HUES48 (cell line): Measurements from ENCODE around the gene PDCD6IP.
"Not testable (repeated sequence)": the region's sequence is repeated elsewhere in the genome, so short reads cannot be mapped to it uniquely, and the experiment has no call there.

Experiments
- H3K27ac ChIP-seq: one replicate; pipeline ENCODE4 v1.7.0; 2013; ENCODE audit warnings: low read depth, low read length, inconsistent platforms
- H3K27me3 ChIP-seq: 2 replicates; pipeline ENCODE4 v1.6.1; 2013; ENCODE audit warnings: mild to moderate bottlenecking, low read length; ENCODE audit not compliant: control insufficient read depth, insufficient read depth
- H3K36me3 ChIP-seq: 2 replicates; pipeline ENCODE4 v1.6.1; 2013; ENCODE audit warnings: low read length; ENCODE audit not compliant: control insufficient read depth, insufficient read depth
- H3K4me1 ChIP-seq: 2 replicates; pipeline ENCODE4 v1.6.1; 2013; ENCODE audit warnings: mild to moderate bottlenecking, low read length; ENCODE audit not compliant: control insufficient read depth, insufficient read depth
- H3K4me3 ChIP-seq: 2 replicates; pipeline ENCODE4 v1.5.1; 2013; ENCODE audit warnings: mild to moderate bottlenecking, low read depth, low read length
- H3K9ac ChIP-seq: 2 replicates; pipeline ENCODE4 v1.6.1; 2013; ENCODE audit warnings: mild to moderate bottlenecking, low read depth, low read length, moderate library complexity
- H3K9me3 ChIP-seq: 2 replicates; pipeline ENCODE4 v1.6.1; 2013; ENCODE audit warnings: low read length; ENCODE audit not compliant: control insufficient read depth, insufficient read depth

PDCD6IP gene

GRCh38 chr3:33798418-33799201, at the start of gene PDCD6IP:
PDCD6IP (plus strand) TSS chr3:33798630; CDS start chr3:33798729, 99 bp downstream.
- Histone ChIP-seq H3K36me3 (peaks cover 9% of the 10 kb centered on the region; the same call in 1 of the 2 replicates), H3K9ac (peak within 1 kb of the TSS; percentile 53), H3K4me1 (peaks cover 18% of the 10 kb centered on the region), H3K27me3 (no peaks in the 10 kb centered on the region), H3K4me3 (peak within 1 kb of the TSS; percentile 94), H3K27ac (peak within 1 kb of the TSS; percentile 94), H3K9me3 (peaks cover 7% of the 10 kb centered on the region; the same call in 1 of the 2 replicates)

GRCh38 chr3:33749546-33750210, 48.8 kb upstream of the PDCD6IP start:
- no peaks in the 10 kb centered on the region for H3K36me3 ChIP-seq
- H3K9ac ChIP-seq, result no peak overlapping the region
- H3K27ac ChIP-seq, result no peak overlapping the region
- no peaks in the 10 kb centered on the region for H3K27me3 ChIP-seq
- H3K4me3 ChIP-seq, result no peak overlapping the region
- H3K9me3 ChIP-seq, result peaks cover 20% of the 10 kb centered on the region
- H3K4me1 ChIP-seq, result no peaks in the 10 kb centered on the region

- no peak overlapping the region for H3K4me3 ChIP-seq
- H3K36me3 ChIP-seq, result no peaks in the 10 kb centered on the region
- peaks cover 20% of the 10 kb centered on the region for H3K9me3 ChIP-seq
- H3K4me1 ChIP-seq, result no peaks in the 10 kb centered on the region
- no peak overlapping the region for H3K27ac ChIP-seq
- no peak overlapping the region for H3K9ac ChIP-seq
- no peaks in the 10 kb centered on the region for H3K27me3 ChIP-seq
These were observed 48.2 kb upstream of the PDCD6IP start for GRCh38 chr3:33750211-33750548.

GRCh38 chr3:33751336-33751735, 47.1 kb upstream of the PDCD6IP start:
- H3K27me3 ChIP-seq, result no peaks in the 10 kb centered on the region
- no peaks in the 10 kb centered on the region for H3K36me3 ChIP-seq
- no peaks in the 10 kb centered on the region for H3K4me1 ChIP-seq
- peaks cover 20% of the 10 kb centered on the region for H3K9me3 ChIP-seq
- H3K4me3 ChIP-seq, result no peak overlapping the region
- no peak overlapping the region for H3K27ac ChIP-seq
- no peak overlapping the region for H3K9ac ChIP-seq

GRCh38 chr3:33754391-33754790, 44.0 kb upstream of the PDCD6IP start:
- not testable (repeated sequence) for H3K27ac ChIP-seq, H3K9ac ChIP-seq, H3K36me3 ChIP-seq, H3K4me1 ChIP-seq, H3K4me3 ChIP-seq, H3K27me3 ChIP-seq
- peaks cover 29% of the 10 kb centered on the region for H3K9me3 ChIP-seq

- Histone ChIP-seq H3K9ac (no peak overlapping the region), H3K9me3 (peaks cover 22% of the 10 kb centered on the region), H3K27ac (no peak overlapping the region), H3K36me3 (no peaks in the 10 kb centered on the region), H3K27me3 (no peaks in the 10 kb centered on the region), H3K4me3 (no peak overlapping the region), H3K4me1 (no peaks in the 10 kb centered on the region)
These were observed 40.1 kb upstream of the PDCD6IP start for GRCh38 chr3:33758281-33758680.

GRCh38 chr3:33758864-33759263, 39.6 kb upstream of the PDCD6IP start:
- no peaks in the 10 kb centered on the region for H3K36me3 ChIP-seq
- no peak overlapping the region for H3K9ac ChIP-seq
- H3K27me3 ChIP-seq, result no peaks in the 10 kb centered on the region
- H3K4me3 ChIP-seq, result no peak overlapping the region
- no peak overlapping the region for H3K27ac ChIP-seq
- H3K9me3 ChIP-seq, result peaks cover 17% of the 10 kb centered on the region
- no peaks in the 10 kb centered on the region for H3K4me1 ChIP-seq

- no peaks in the 10 kb centered on the region for H3K36me3 ChIP-seq
- no peak overlapping the region for H3K27ac ChIP-seq
- H3K9me3 ChIP-seq, result no peaks in the 10 kb centered on the region
- H3K4me3 ChIP-seq, result no peak overlapping the region
- H3K27me3 ChIP-seq, result no peaks in the 10 kb centered on the region
- H3K4me1 ChIP-seq, result no peaks in the 10 kb centered on the region
- H3K9ac ChIP-seq, result no peak overlapping the region
These were observed 29.7 kb upstream of the PDCD6IP start for GRCh38 chr3:33768578-33769330.

GRCh38 chr3:33773637-33774036, 24.8 kb upstream of the PDCD6IP start:
- no peaks in the 10 kb centered on the region for H3K36me3 ChIP-seq
- no peak overlapping the region for H3K9ac ChIP-seq
- H3K4me1 ChIP-seq, result no peaks in the 10 kb centered on the region
- no peak overlapping the region for H3K4me3 ChIP-seq
- H3K27ac ChIP-seq, result no peak overlapping the region
- H3K9me3 ChIP-seq, result no peaks in the 10 kb centered on the region
- no peaks in the 10 kb centered on the region for H3K27me3 ChIP-seq

- H3K4me1 ChIP-seq, result no peaks in the 10 kb centered on the region
- no peaks in the 10 kb centered on the region for H3K27me3 ChIP-seq
- H3K9ac ChIP-seq, result no peak overlapping the region
- no peaks in the 10 kb centered on the region for H3K9me3 ChIP-seq
- no peaks in the 10 kb centered on the region for H3K36me3 ChIP-seq
- no peak overlapping the region for H3K27ac ChIP-seq
- H3K4me3 ChIP-seq, result no peak overlapping the region
These were observed 23.1 kb upstream of the PDCD6IP start for GRCh38 chr3:33775363-33775762.

GRCh38 chr3:33777996-33778395, 20.4 kb upstream of the PDCD6IP start:
- no peak overlapping the region for H3K27ac ChIP-seq
- H3K36me3 ChIP-seq, result no peaks in the 10 kb centered on the region
- no peaks in the 10 kb centered on the region for H3K27me3 ChIP-seq
- no peak overlapping the region for H3K4me3 ChIP-seq
- H3K4me1 ChIP-seq, result no peaks in the 10 kb centered on the region
- no peak overlapping the region for H3K9ac ChIP-seq
- no peaks in the 10 kb centered on the region for H3K9me3 ChIP-seq
